K562 (cell line): Measurements from ENCODE around the gene ABLIM2. TPM values are rescaled to one million over a fixed set of nuclear protein-coding genes. Genes with fewer than 3 reads are reported as not detected.

ENCODE experiments used
- ATAC-seq: fragments of 200-7000 bp; cut with Tn5 transposase; 3 replicates; pipeline ENCODE4 v1.9.1; 2020; ENCODE audit warnings: moderate library complexity
- BruUV-seq: library from RNA; stranded (reverse); fragments of 400-500 nt; replicated peaks from 2 replicates; lab custom pipeline; 2021; lab: Mats Ljungman, UMichigan
- CTCF ChIA-PET: fragments of 300-600 bp; formaldehyde crosslinking; extraction: SDS; loops from one replicate; lab custom pipeline; 2021; ENCODE audit warnings: low intra/inter-chr PET ratio; lab: Yijun Ruan, JAX
- POLR2A ChIA-PET: fragments of 300-600, 350-650 bp; sonication (Branson Sonifier 250); formaldehyde crosslinking; extraction: SDS; loops from one replicate; lab custom pipeline; 2021; ENCODE audit warnings: antibody characterized with exemption, inconsistent platforms; lab: Yijun Ruan, JAX
- DNase-seq, 4 experiments: peaks; one replicate each; pipeline versions ENCODE4 v3.0.0 to v3.0.0-alpha.2; 2011 to 2018; ENCODE audit warnings: low spot score in 3 of 4, mixed read lengths in 3 of 4; ENCODE audit errors: extremely low read depth in 1 of 4
- FAIRE-seq: peaks from 2 replicates; lab custom pipeline; 2011; peaks lifted over from hg19 to GRCh38; lab: Jason Lieb, UNC
- H2AFZ ChIP-seq: 2 replicates; pipeline ENCODE4 v1.6.0; 2011; ENCODE audit warnings: low read depth, low read length, control low read depth, inconsistent platforms
- H3K27ac ChIP-seq: fragments of 200-600 bp; 3 replicates; pipeline ENCODE4 v1.8.0; 2011; ENCODE audit warnings: low read depth, mild to moderate bottlenecking, control low read depth, inconsistent platforms, low read length, moderate library complexity, mixed read lengths; ENCODE audit errors: extremely low read depth
- H3K27me3 ChIP-seq, 2 experiments: fragments of 300-600 bp in 1 of 2; 2 replicates in 1 of 2; 3 replicates in 1 of 2; pipeline versions ENCODE4 v1.6.0 to v1.8.0; 2011; ENCODE audit warnings: inconsistent platforms in 2 of 2, low read length in 2 of 2, mild to moderate bottlenecking in 1 of 2, mixed read lengths in 1 of 2, moderate library complexity in 1 of 2; ENCODE audit not compliant: control insufficient read depth in 2 of 2, insufficient read depth in 2 of 2
- H3K36me3 ChIP-seq: fragments of 300-600 bp; 3 replicates; pipeline ENCODE4 v1.8.0; 2011; ENCODE audit warnings: mild to moderate bottlenecking, low read length, inconsistent platforms; ENCODE audit not compliant: control insufficient read depth, insufficient read depth
- H3K4me1 ChIP-seq, 2 experiments: fragments of 200-600 bp in 1 of 2; replicated peaks in 1 of 2; 2 replicates in 1 of 2; 3 replicates in 1 of 2; pipeline versions ENCODE4 v1.5.1 to v1.8.0; 2011; ENCODE audit warnings: inconsistent platforms in 2 of 2, low read length in 2 of 2, mild to moderate bottlenecking in 1 of 2, mixed read lengths in 1 of 2, moderate library complexity in 1 of 2; ENCODE audit not compliant: control insufficient read depth in 2 of 2, insufficient read depth in 2 of 2
- H3K4me2 ChIP-seq: 2 replicates; pipeline ENCODE4 v1.6.1; 2011; ENCODE audit warnings: low read length, control low read depth, inconsistent platforms, mixed read lengths; ENCODE audit not compliant: insufficient read depth
- H3K4me3 ChIP-seq: fragments of 200-600 bp; sonication (generic), shearing (Covaris generic); 2 replicates; pipeline ENCODE4 v1.5.1; 2016; ENCODE audit warnings: control low read depth, inconsistent platforms
- H3K79me2 ChIP-seq: fragments of 200-600 bp; 3 replicates; pipeline ENCODE4 v1.8.0; 2011; ENCODE audit warnings: low read length, inconsistent platforms; ENCODE audit not compliant: control insufficient read depth, insufficient read depth
- H3K9ac ChIP-seq, 2 experiments: 2 replicates each; pipeline versions ENCODE4 v1.6.0 to v1.6.1; 2011; ENCODE audit warnings: low read depth in 2 of 2, low read length in 2 of 2, control low read depth in 1 of 2, inconsistent platforms in 1 of 2, mild to moderate bottlenecking in 1 of 2, mixed read lengths in 1 of 2; ENCODE audit not compliant: insufficient read depth in 1 of 2
- H3K9me1 ChIP-seq: one replicate; pipeline ENCODE4 v1.6.0; 2011; ENCODE audit warnings: inconsistent platforms, mild to moderate bottlenecking, low read length, moderate library complexity; ENCODE audit not compliant: control insufficient read depth, insufficient read depth
- H3K9me3 ChIP-seq: replicated peaks from 2 replicates; pipeline ENCODE4 v1.5.1; 2011; ENCODE audit warnings: low read depth, low read length, inconsistent platforms; ENCODE audit not compliant: control insufficient read depth, insufficient read depth
- H4K20me1 ChIP-seq: replicated peaks from 2 replicates; pipeline ENCODE4 v1.6.1; 2011; ENCODE audit warnings: low read length, inconsistent platforms, mixed read lengths; ENCODE audit not compliant: control insufficient read depth, insufficient read depth
- ARID1B ChIP-seq: fragments of 450-650 bp; IDR thresholded peaks from 2 replicates; pipeline ENCODE4 v1.6.1; 2016; ENCODE audit warnings: antibody characterized with exemption, mild to moderate bottlenecking, inconsistent platforms
- CBFA2T2 ChIP-seq: fragments of 450-650 bp; conservative IDR thresholded peaks from 2 replicates; pipeline ENCODE4 v1.6.1; 2017; ENCODE audit warnings: mild to moderate bottlenecking
- CREB5 ChIP-seq: fragments of 250-450 bp; sonication (Bioruptor Pico); IDR thresholded peaks from 2 replicates; pipeline ENCODE4 v1.5.0; 2020; ENCODE audit warnings: mild to moderate bottlenecking
- FOXP1 ChIP-seq: sonication (generic); formaldehyde crosslinking; IDR thresholded peaks from 2 replicates; pipeline ENCODE4 v1.8.0; 2022; ENCODE audit warnings: mild to moderate bottlenecking, missing genetic modification reagents
- OTX1 ChIP-seq: fragments of 450-650 bp; formaldehyde crosslinking; IDR thresholded peaks from 2 replicates; pipeline ENCODE4 v1.4.0; 2022; ENCODE audit warnings: mild to moderate bottlenecking
- RCOR1 ChIP-seq, 2 experiments: IDR thresholded peaks; 2 replicates each; pipeline ENCODE4 v1.6.1; 2012; ENCODE audit warnings: low read depth in 2 of 2, low read length in 2 of 2, borderline replicate concordance in 1 of 2, improper control_type of control experiment in 1 of 2
- SMARCA4 ChIP-seq: fragments of 450-650 bp; IDR thresholded peaks from 2 replicates; pipeline ENCODE4 v1.6.1; 2016
- TAL1 ChIP-seq: fragments of 450-650 bp; IDR thresholded peaks from 2 replicates; pipeline ENCODE4 v1.6.1; 2016; ENCODE audit warnings: mild to moderate bottlenecking
- TEAD4 ChIP-seq, 2 experiments: sonication (generic) in 1 of 2; formaldehyde crosslinking in 1 of 2; IDR thresholded peaks; 2 replicates each; pipeline versions ENCODE4 v1.6.1 to v1.8.0; 2012 to 2022; ENCODE audit warnings: borderline replicate concordance in 1 of 2, inconsistent platforms in 1 of 2, low read length in 1 of 2, mild to moderate bottlenecking in 1 of 2, missing genetic modification reagents in 1 of 2
- ZBTB49 ChIP-seq: sonication (generic); formaldehyde crosslinking; IDR thresholded peaks from 2 replicates; pipeline ENCODE4 v1.8.0; 2022; ENCODE audit warnings: missing genetic modification reagents, mild to moderate bottlenecking, borderline replicate concordance
- ZBTB5 ChIP-seq: fragments of 450-650 bp; IDR thresholded peaks from 2 replicates; pipeline ENCODE4 v1.6.1; 2017; ENCODE audit warnings: antibody characterized with exemption
- ZNF384 ChIP-seq: IDR thresholded peaks from 2 replicates; pipeline ENCODE4 v1.6.1; 2012; ENCODE audit warnings: low read depth, low read length, improper control_type of control experiment
- ZNF449 ChIP-seq: fragments of 250-450 bp; sonication (Bioruptor Pico); IDR thresholded peaks from 2 replicates; pipeline ENCODE4 v1.8.0; 2022; ENCODE audit warnings: moderate library complexity, mild to moderate bottlenecking, inconsistent platforms
- WGBS: fragments of 100-300 bp; shearing (Covaris generic); methylation state at CpG from one replicate; pipeline ENCODE4 v1.1.6; 2016; ENCODE audit warnings: low coverage, mixed read lengths; ENCODE audit not compliant: insufficient coverage; ENCODE audit errors: missing lambda C conversion rate; 5-methylcytosine and 5-hydroxymethylcytosine counted together
- in situ Hi-C: fragments of 300-500 bp; cut with MboI; formaldehyde crosslinking; loops from 4 replicates; pipeline ENCODE4 v1.15.0; 2018; ENCODE audit warnings: inconsistent platforms, mixed read lengths
- intact Hi-C: fragments of 100-400 bp; cut with micrococcal nuclease; formaldehyde crosslinking; loops from 2 replicates; pipeline ENCODE4 v1.14.2; 2022
- polyA plus RNA-seq, 8 experiments: library from polyadenylated mRNA; depleted of rRNA in 4 of 8; stranded (reverse) in 5 of 8; unstranded in 3 of 8; fragments of >200 nt; fragmentation: Nextera tagmentation in 2 of 8; fragmentation: Illumina TruSeq in 1 of 8; extraction: Ambion mirVana in 2 of 8; extraction: Trizol in 1 of 8; gene quantifications; 2 replicates each; pipeline versions ENCODE4 v1.2.1 to v1.2.3, GENCODE V29; 2011 to 2014; ENCODE audit warnings: inconsistent platforms in 1 of 8, missing spikeins in 1 of 8
- total RNA-seq, 7 experiments: library from RNA; depleted of rRNA in 6 of 7; stranded (reverse); fragments of >200 nt in 6 of 7; fragmentation: Illumina TruSeq in 2 of 7; extraction: Trizol in 2 of 7; gene quantifications; 2 replicates each; pipeline versions ENCODE4 v1.2.1 to v1.2.3, GENCODE V29; 2011 to 2021; ENCODE audit warnings: low replicate concordance in 1 of 7

Gene ABLIM2
- total and polyA plus RNA-seq, 9 of the 15 experiments (the other 6 are each of a cell fraction or from before 2014, with no cell fraction given): not detected

GRCh38 chr4:8016527-8016926, 142.1 kb downstream of the ABLIM2 start:
- Histone ChIP-seq H3K27me3 (peaks cover 9 to 44% of the 10 kb centered on the region in 2 experiments; a peak in 3 of 5 replicates), H3K9me3 (no peaks in the 10 kb centered on the region), H3K9me1 (no peaks in the 10 kb centered on the region), H3K4me2 (no peak overlapping the region), H3K4me3 (no peak overlapping the region), H3K27ac (no peak overlapping the region), H3K4me1 (peaks cover 0 to 4% of the 10 kb centered on the region in 2 experiments; a peak in 3 of 5 replicates), H4K20me1 (peaks cover 3% of the 10 kb centered on the region; the same call in 1 of the 2 replicates), H3K9ac (no peak overlapping the region), H2AFZ (no peak overlapping the region), H3K36me3 (no peaks in the 10 kb centered on the region), H3K79me2 (no peaks in the 10 kb centered on the region)
- ChIA-PET CTCF (no interaction called here), POLR2A (interaction anchor here (0.7 kb wide), 1 partner anchor 14 kb away, joined by 3 read pairs; no protein-coding TSS in a partner anchor)
- 3% methylated on average over 12 of the region's 12 CpGs for WGBS
- BruUV-seq: no TSS peak
- DNase-seq (peak in 2 of 4 experiments; percentile 24 to 33), FAIRE-seq (no peak), ATAC-seq (no peak)
- intact Hi-C loops (no loop called here), in situ Hi-C loops (no loop called here)
- peak; percentile 42; the same call in 1 of the 2 replicates for TF ChIP-seq CBFA2T2
- no peak for TF ChIP-seq ZNF384
- no peak for TF ChIP-seq CREB5 (CRISPR knock-in tag)
- no peak for TF ChIP-seq ZBTB5
- TF ChIP-seq OTX1 (CRISPR knock-in tag): no peak
- 0 out of 2 replicates have a peak, but pooled peaks have one; percentile 19 for TF ChIP-seq ARID1B
- TF ChIP-seq SMARCA4: no peak
- no peak for TF ChIP-seq ZNF449 (CRISPR knock-in tag)
- TF ChIP-seq TAL1: peak; percentile 41
- no peak for TF ChIP-seq ZBTB49 (CRISPR knock-in tag)
- TF ChIP-seq FOXP1 (CRISPR knock-in tag): no peak
- TF ChIP-seq TEAD4 (IDR thresholded peaks at IDR 0.05; ENCODE audit: low read length): peak; percentile 62
- TF ChIP-seq TEAD4 (CRISPR knock-in tag; IDR thresholded peaks at IDR 0.05; ENCODE audit: borderline replicate concordance): no peak
- TF ChIP-seq RCOR1 (IDR thresholded peaks at IDR 0.05; ENCODE audit: borderline replicate concordance in 1 of 2, low read depth in 2 of 2, low read length in 2 of 2): 0 out of 4 replicates have a peak, but pooled peaks of 1 of the 2 experiments have one; percentile 15
